Smooth muscle cell (in vitro differentiated cells): ENCODE measurements around the gene SKIC8. TPM values are rescaled to one million over a fixed set of nuclear protein-coding genes. Genes with fewer than 3 reads are reported as not detected.
A peak's percentile ranks its signal among the peaks of the same experiment; 100 is the strongest.

Experiments
- DNase-seq: peaks from one replicate; lab custom pipeline; 2025; ENCODE audit not compliant: unreplicated experiment; lab: John Stamatoyannopoulos, UW
- H2AFZ ChIP-seq: fragments of 200-600 bp; sonication (generic); 2 replicates; pipeline ENCODE4 v1.6.0; 2016; ENCODE audit warnings: antibody characterized with exemption, low read depth, mild to moderate bottlenecking
- H3F3A ChIP-seq: fragments of 200-600 bp; sonication (generic); 2 replicates; pipeline ENCODE4 v1.6.0; 2017; ENCODE audit warnings: antibody characterized with exemption, low read depth
- H3K27ac ChIP-seq: fragments of 200-600 bp; sonication (generic); 2 replicates; pipeline ENCODE4 v1.5.1; 2016; ENCODE audit warnings: low read depth, mild to moderate bottlenecking
- H3K27me3 ChIP-seq: fragments of 200-600 bp; sonication (generic); 2 replicates; pipeline ENCODE4 v1.6.1; 2016; ENCODE audit warnings: low read depth, mild to moderate bottlenecking
- H3K36me3 ChIP-seq: fragments of 200-600 bp; sonication (generic); 2 replicates; pipeline ENCODE4 v1.5.1; 2016; ENCODE audit warnings: low read depth
- H3K4me1 ChIP-seq: fragments of 200-600 bp; sonication (generic); 2 replicates; pipeline ENCODE4 v1.5.1; 2016; ENCODE audit warnings: low read depth
- H3K4me2 ChIP-seq: fragments of 200-600 bp; sonication (generic); 2 replicates; pipeline ENCODE4 v1.6.0; 2016; ENCODE audit warnings: mild to moderate bottlenecking
- H3K4me3 ChIP-seq: fragments of 200-600 bp; sonication (generic); 2 replicates; pipeline ENCODE4 v1.5.1; 2016; ENCODE audit warnings: mild to moderate bottlenecking
- H3K79me2 ChIP-seq: fragments of 200-600 bp; sonication (generic); 2 replicates; pipeline ENCODE4 v1.6.0; 2016; ENCODE audit warnings: low read depth, mild to moderate bottlenecking
- H3K9ac ChIP-seq: fragments of 200-600 bp; sonication (generic); 2 replicates; pipeline ENCODE4 v1.6.0; 2016; ENCODE audit warnings: low read depth
- H3K9me3 ChIP-seq: fragments of 200-600 bp; sonication (generic); replicated peaks from 2 replicates; pipeline ENCODE4 v1.5.1; 2016; ENCODE audit warnings: low read depth
- H4K20me1 ChIP-seq: fragments of 200-600 bp; sonication (generic); 2 replicates; pipeline ENCODE4 v1.6.0; 2016; ENCODE audit warnings: low read depth
- WGBS: methylation state at CpG from one replicate; pipeline ENCODE4 v1.1.7; 2016; ENCODE audit warnings: low lambda C conversion rate; 5-methylcytosine and 5-hydroxymethylcytosine counted together
- polyA plus RNA-seq: library from polyadenylated mRNA; unstranded; fragments of >200 nt; fragmentation: Nextera tagmentation; extraction: Ambion mirVana; gene quantifications from 2 replicates; pipeline ENCODE4 v1.2.1, GENCODE V29; 2016
- total RNA-seq: library from RNA; depleted of rRNA; stranded (reverse); fragments of >200 nt; gene quantifications from 2 replicates; pipeline ENCODE4 v1.2.3, GENCODE V29; 2014
- TF ChIP-seq, protein P1 (sequence below): fragments of 200-600 bp; sonication (generic); IDR thresholded peaks from 2 replicates; pipeline ENCODE4 v1.5.1; 2017; ENCODE audit warnings: borderline replicate concordance, mild to moderate bottlenecking, antibody characterized with exemption; ENCODE audit not compliant: insufficient read depth, poor library complexity, severe bottlenecking

SKIC8 gene
- total and polyA plus RNA-seq, 2 experiments from 2014 or later, result 63.6 to 72.9 TPM

GRCh38 chr15:78312957-78313356 is 13.5 kb upstream of the SKIC8 start:
- TF ChIP-seq, protein P1, sequence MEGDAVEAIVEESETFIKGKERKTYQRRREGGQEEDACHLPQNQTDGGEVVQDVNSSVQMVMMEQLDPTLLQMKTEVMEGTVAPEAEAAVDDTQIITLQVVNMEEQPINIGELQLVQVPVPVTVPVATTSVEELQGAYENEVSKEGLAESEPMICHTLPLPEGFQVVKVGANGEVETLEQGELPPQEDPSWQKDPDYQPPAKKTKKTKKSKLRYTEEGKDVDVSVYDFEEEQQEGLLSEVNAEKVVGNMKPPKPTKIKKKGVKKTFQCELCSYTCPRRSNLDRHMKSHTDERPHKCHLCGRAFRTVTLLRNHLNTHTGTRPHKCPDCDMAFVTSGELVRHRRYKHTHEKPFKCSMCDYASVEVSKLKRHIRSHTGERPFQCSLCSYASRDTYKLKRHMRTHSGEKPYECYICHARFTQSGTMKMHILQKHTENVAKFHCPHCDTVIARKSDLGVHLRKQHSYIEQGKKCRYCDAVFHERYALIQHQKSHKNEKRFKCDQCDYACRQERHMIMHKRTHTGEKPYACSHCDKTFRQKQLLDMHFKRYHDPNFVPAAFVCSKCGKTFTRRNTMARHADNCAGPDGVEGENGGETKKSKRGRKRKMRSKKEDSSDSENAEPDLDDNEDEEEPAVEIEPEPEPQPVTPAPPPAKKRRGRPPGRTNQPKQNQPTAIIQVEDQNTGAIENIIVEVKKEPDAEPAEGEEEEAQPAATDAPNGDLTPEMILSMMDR, result no peak
- 88% methylated on average over 5 of the region's 5 CpGs for WGBS

DNA sequence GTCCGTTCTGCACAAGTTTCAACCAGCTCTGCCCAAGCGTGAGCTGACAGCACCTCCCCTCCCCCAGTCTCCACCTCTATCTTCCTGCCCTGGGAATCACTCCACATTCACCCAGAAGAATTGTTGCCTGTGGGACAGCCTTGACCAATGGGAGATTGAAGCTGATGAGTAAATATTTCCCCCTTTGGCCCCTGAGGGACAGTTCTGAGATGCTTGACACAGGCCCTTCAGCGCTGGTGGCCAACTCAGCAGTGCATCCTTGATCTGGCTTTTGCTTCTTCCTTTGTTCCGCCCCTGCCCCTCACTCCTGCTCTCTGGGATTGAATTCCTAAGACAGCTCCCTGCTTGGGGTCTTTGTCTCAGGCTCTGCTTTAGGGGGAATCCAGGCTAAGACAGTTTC is 13.1 kb upstream of the SKIC8 start:
- H3K36me3 ChIP-seq, result no peaks in the 10 kb centered on the region
- H3F3A ChIP-seq, result no peaks in the 10 kb centered on the region
- H3K9ac ChIP-seq, result no peak overlapping the region
- no peak overlapping the region for H2AFZ ChIP-seq
- 84% methylated on average over 4 of the region's 4 CpGs for WGBS
- no peaks in the 10 kb centered on the region for H3K9me3 ChIP-seq
- H3K4me3 ChIP-seq, result no peak overlapping the region
- H3K27me3 ChIP-seq, result no peaks in the 10 kb centered on the region
- DNase-seq, result no peak
- H3K4me2 ChIP-seq, result no peak overlapping the region
- H3K4me1 ChIP-seq, result peaks cover 24% of the 10 kb centered on the region
- H4K20me1 ChIP-seq, result no peaks in the 10 kb centered on the region
- H3K27ac ChIP-seq, result no peak overlapping the region
- TF ChIP-seq, protein P1, result no peak
- H3K79me2 ChIP-seq, result no peaks in the 10 kb centered on the region

More at GRCh38 chr15:78312957-78313356, 13.5 kb upstream of the SKIC8 start:
- Histone ChIP-seq H3K27ac (no peak overlapping the region), H3F3A (no peaks in the 10 kb centered on the region), H4K20me1 (no peaks in the 10 kb centered on the region), H3K4me2 (no peak overlapping the region), H3K9me3 (no peaks in the 10 kb centered on the region), H3K79me2 (no peaks in the 10 kb centered on the region), H3K4me3 (no peak overlapping the region), H2AFZ (no peak overlapping the region), H3K9ac (no peak overlapping the region), H3K4me1 (peaks cover 24% of the 10 kb centered on the region), H3K36me3 (no peaks in the 10 kb centered on the region), H3K27me3 (no peaks in the 10 kb centered on the region)
- no peak for DNase-seq

GRCh38 chr15:78311292-78311691 is 11.9 kb upstream of the SKIC8 start:
- TF ChIP-seq, protein P1, result no peak

DNA sequence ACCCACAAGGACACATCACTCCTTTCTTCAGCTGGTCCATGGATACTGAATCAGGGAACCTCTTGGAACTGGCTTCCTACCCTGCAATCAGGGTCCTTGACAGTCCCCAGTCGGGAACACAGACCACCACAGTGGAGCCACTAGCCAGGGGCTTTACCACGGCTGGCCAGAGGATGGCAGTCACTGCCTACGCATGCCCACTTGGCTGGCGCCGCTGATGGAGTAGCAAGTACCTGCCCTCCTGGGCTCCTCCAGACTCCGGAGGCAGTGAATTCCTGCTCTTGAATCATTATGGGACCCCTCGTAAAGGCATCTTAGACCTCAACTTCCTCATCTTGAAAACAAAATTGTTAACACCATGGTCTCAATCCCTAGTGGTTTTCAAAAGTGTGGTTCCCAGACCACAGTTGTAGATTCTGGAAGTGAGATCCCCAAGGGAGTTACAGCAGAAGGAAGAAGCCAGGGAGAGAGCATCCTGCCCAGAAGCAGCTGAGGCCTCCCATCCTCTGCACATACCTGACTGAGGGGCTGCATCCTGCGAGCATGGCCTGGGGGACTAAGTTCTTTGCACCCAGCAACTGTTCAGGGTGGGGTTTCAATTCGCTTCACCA is 9.1 kb upstream of the SKIC8 start:
- H3K79me2 ChIP-seq, result no peaks in the 10 kb centered on the region
- no peaks in the 10 kb centered on the region for H3K36me3 ChIP-seq
- H3K4me2 ChIP-seq, result no peak overlapping the region
- TF ChIP-seq, protein P1, result peak; percentile 81
- H3K27me3 ChIP-seq, result no peaks in the 10 kb centered on the region
- no peak overlapping the region for H2AFZ ChIP-seq
- WGBS, result 24% methylated on average over 9 of the region's 9 CpGs
- no peaks in the 10 kb centered on the region for H3F3A ChIP-seq
- no peak overlapping the region for H3K27ac ChIP-seq
- H3K4me1 ChIP-seq, result peaks cover 9% of the 10 kb centered on the region
- no peak overlapping the region for H3K9ac ChIP-seq
- no peaks in the 10 kb centered on the region for H3K9me3 ChIP-seq
- no peak overlapping the region for H3K4me3 ChIP-seq
- DNase-seq, result peak; percentile 17
- no peaks in the 10 kb centered on the region for H4K20me1 ChIP-seq

More at GRCh38 chr15:78311292-78311691, 11.9 kb upstream of the SKIC8 start:
- Histone ChIP-seq H4K20me1 (no peaks in the 10 kb centered on the region), H3K9me3 (no peaks in the 10 kb centered on the region), H3K27ac (no peak overlapping the region), H3K4me2 (no peak overlapping the region), H3K4me1 (peaks cover 15% of the 10 kb centered on the region), H2AFZ (no peak overlapping the region), H3K27me3 (no peaks in the 10 kb centered on the region), H3K9ac (no peak overlapping the region), H3K79me2 (no peaks in the 10 kb centered on the region), H3K36me3 (no peaks in the 10 kb centered on the region), H3K4me3 (no peak overlapping the region), H3F3A (no peaks in the 10 kb centered on the region)
- no peak for DNase-seq
- 79% methylated on average over 3 of the region's 3 CpGs for WGBS
